ENCODE measurements around the gene POR. TPM values are rescaled to one million over a fixed set of nuclear protein-coding genes. Genes with fewer than 3 reads are reported as not detected.

POR gene
- total and polyA plus RNA-seq, 2 donors (not counting 1 experiment from before 2014, with no cell fraction given): 68.4 to 78.4 TPM

DNA sequence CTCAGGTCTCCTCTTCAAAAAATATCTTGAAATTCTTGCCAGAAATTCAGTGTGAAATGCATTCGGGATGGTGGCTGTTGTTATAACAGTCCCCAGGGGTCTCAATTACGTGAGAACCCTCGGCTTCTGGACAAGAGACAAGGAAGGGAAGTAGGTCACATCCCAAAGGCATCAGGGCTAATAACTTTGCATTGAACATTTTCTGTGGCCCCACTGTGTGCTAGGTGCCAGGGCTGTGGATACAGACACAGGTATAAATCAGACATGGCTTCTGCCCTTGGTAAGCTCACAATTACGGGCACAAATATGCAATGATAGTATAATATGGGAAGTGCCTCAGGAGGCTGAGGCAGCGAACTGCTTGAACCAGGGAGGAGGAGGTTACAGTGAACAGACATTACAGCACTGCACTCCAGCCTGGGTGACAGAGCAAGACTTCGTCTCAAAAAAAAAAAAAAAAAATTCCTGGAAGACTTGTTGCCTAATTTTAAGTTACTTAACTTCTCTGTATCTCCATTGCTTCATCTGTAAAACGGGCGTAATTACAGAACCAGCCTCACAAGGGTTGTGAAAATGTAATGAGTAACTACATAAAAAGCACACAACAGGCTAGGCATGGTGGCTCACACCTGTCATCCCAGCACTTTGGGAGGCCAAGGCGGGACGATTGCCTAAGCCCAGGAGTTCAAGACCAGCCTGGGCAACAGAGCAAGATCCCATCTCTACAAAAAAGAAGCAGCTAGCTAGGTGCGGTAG is 38.7 kb upstream of the POR start:
- intact Hi-C loops (cut with micrococcal nuclease): no loop called here
- H3K9me3 ChIP-seq (ENCODE audit: control extremely low read depth in 1 of 3, control insufficient read depth in 2 of 3, insufficient read depth in 1 of 3, low read length in 2 of 3): peaks cover 0 to 2% (median 0%) of the 10 kb centered on the region in 3 donors
- H3K27me3 ChIP-seq (replicated peaks in 1 of 4; ENCODE audit: control extremely low read depth in 1 of 4, control insufficient read depth in 3 of 4, insufficient read depth in 4 of 4, low read length in 3 of 4): no peaks in the 10 kb centered on the region
- H3K4me1 ChIP-seq (ENCODE audit: control insufficient read depth in 2 of 2, insufficient read depth in 2 of 2, low read length in 2 of 2): peaks cover 18 to 20% of the 10 kb centered on the region in 2 donors
- ChIA-PET POLR2A (no interaction called here), CTCF (no interaction called here)
- H3K4me1 Mint-ChIP-seq: peaks cover 22% of the 10 kb centered on the region
- H3K9ac ChIP-seq (ENCODE audit: low read length): no peak overlapping the region
- H3K4me2 ChIP-seq (replicated peaks; ENCODE audit: low read depth, low read length, poor library complexity, severe bottlenecking): no peak overlapping the region
- ATAC-seq (ENCODE audit: low read depth): no peak
- no peak overlapping the region for H3K4me3 Mint-ChIP-seq
- TF ChIP-seq EZH2 (IDR thresholded peaks at IDR 0.05; ENCODE audit: borderline replicate concordance, insufficient read depth, low read depth, low read length, poor library complexity, severe bottlenecking): no peak
- TF ChIP-seq, protein P1, sequence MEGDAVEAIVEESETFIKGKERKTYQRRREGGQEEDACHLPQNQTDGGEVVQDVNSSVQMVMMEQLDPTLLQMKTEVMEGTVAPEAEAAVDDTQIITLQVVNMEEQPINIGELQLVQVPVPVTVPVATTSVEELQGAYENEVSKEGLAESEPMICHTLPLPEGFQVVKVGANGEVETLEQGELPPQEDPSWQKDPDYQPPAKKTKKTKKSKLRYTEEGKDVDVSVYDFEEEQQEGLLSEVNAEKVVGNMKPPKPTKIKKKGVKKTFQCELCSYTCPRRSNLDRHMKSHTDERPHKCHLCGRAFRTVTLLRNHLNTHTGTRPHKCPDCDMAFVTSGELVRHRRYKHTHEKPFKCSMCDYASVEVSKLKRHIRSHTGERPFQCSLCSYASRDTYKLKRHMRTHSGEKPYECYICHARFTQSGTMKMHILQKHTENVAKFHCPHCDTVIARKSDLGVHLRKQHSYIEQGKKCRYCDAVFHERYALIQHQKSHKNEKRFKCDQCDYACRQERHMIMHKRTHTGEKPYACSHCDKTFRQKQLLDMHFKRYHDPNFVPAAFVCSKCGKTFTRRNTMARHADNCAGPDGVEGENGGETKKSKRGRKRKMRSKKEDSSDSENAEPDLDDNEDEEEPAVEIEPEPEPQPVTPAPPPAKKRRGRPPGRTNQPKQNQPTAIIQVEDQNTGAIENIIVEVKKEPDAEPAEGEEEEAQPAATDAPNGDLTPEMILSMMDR (IDR thresholded peaks at IDR 0.05): no peak
- peaks cover 0 to 3% of the 10 kb centered on the region in 2 experiments for H3K36me3 ChIP-seq (replicated peaks in 1 of 2; ENCODE audit: control extremely low read depth in 1 of 2, control insufficient read depth in 1 of 2, extremely low read depth in 1 of 2, insufficient read depth in 2 of 2, low read length in 1 of 2)
- H3K27me3 Mint-ChIP-seq: no peaks in the 10 kb centered on the region
- peak overlapping the region; percentile 15 for H3K27ac Mint-ChIP-seq
- 85% methylated on average over 5 of the region's 11 CpGs for WGBS (ENCODE audit: insufficient coverage)
- no peak overlapping the region for H2AFZ ChIP-seq (ENCODE audit: insufficient read depth, low read depth, low read length, poor library complexity, severe bottlenecking)
- H3K27ac ChIP-seq (ENCODE audit: low read length in 2 of 2): no peak overlapping the region
- no peaks in the 10 kb centered on the region for H4K20me1 ChIP-seq (ENCODE audit: control insufficient read depth, insufficient read depth, low read length, poor library complexity, severe bottlenecking)
- no peak for DNase-seq
- H3K9me3 Mint-ChIP-seq (ENCODE audit: insufficient read depth): no peaks in the 10 kb centered on the region
- no peak overlapping the region for H3K4me3 ChIP-seq (ENCODE audit: control extremely low read depth in 1 of 5, extremely low read depth in 1 of 5, insufficient read depth in 1 of 5, low read depth in 2 of 5, low read length in 4 of 5)
- peaks cover 28% of the 10 kb centered on the region for H3K79me2 ChIP-seq (ENCODE audit: control insufficient read depth, insufficient read depth, low read length)

DNA sequence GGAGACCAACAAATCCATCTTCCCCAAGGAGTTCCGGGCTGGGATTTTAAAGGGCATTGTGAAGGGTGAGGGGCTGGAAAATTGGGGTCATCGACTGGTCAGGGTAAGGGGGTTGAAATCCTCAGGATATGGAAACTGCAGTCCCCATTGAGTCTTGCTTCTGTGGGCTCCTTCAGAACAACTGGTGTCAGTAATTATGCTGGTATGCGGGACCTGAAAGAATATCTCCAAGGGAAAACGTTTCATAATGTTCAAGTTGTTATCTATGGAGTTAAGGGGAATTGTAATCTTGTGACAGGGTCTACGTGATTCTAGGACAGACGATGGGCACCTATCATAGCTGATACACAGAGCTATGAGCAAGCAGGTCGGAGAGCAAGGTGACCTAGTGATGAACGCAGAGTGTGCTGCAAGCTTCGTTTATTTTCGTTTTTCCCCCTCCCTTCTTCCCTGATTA is 36.6 kb upstream of the POR start:
- peak overlapping the region; percentile 98 for H3K27ac Mint-ChIP-seq
- H3K4me1 Mint-ChIP-seq: peaks cover 26% of the 10 kb centered on the region
- H3K4me3 Mint-ChIP-seq: peak overlapping the region; percentile 90
- intact Hi-C loops (cut with micrococcal nuclease): loop anchor here (1.0 to 2.0 kb wide), 3 partner anchors 37 to 140 kb away; partner anchors contain the start of genes HIP1, POR and TMEM120A
- H3K9me3 ChIP-seq (ENCODE audit: control extremely low read depth in 1 of 3, control insufficient read depth in 2 of 3, insufficient read depth in 1 of 3, low read length in 2 of 3): peaks cover 0 to 2% (median 0%) of the 10 kb centered on the region in 3 donors
- H4K20me1 ChIP-seq (ENCODE audit: control insufficient read depth, insufficient read depth, low read length, poor library complexity, severe bottlenecking): peaks cover 6% of the 10 kb centered on the region
- 35% methylated on average over 6 of the region's 10 CpGs for WGBS (ENCODE audit: insufficient coverage)
- ATAC-seq (ENCODE audit: low read depth) (peak; percentile 32), DNase-seq (no peak)
- H3K36me3 ChIP-seq (replicated peaks in 1 of 2; ENCODE audit: control extremely low read depth in 1 of 2, control insufficient read depth in 1 of 2, extremely low read depth in 1 of 2, insufficient read depth in 2 of 2, low read length in 1 of 2): peaks cover 0 to 17% of the 10 kb centered on the region in 2 experiments
- H3K9ac ChIP-seq (ENCODE audit: low read length): peak overlapping the region; percentile 95
- ChIA-PET CTCF (no interaction called here), POLR2A (interaction anchor here (0.6 to 1.5 kb wide), 5 partner anchors 37 to 479 kb away, joined by 3 to 11 read pairs (median 4); partner anchors contain the start of genes MDH2, POR and STYXL1)
- H3K27ac ChIP-seq (ENCODE audit: low read length in 2 of 2): peak overlapping the region; percentile 66 to 80
- H2AFZ ChIP-seq (ENCODE audit: insufficient read depth, low read depth, low read length, poor library complexity, severe bottlenecking): peak overlapping the region; percentile 88
- H3K27me3 Mint-ChIP-seq: no peaks in the 10 kb centered on the region
- H3K9me3 Mint-ChIP-seq (ENCODE audit: insufficient read depth): no peaks in the 10 kb centered on the region
- peaks cover 18 to 20% of the 10 kb centered on the region in 2 donors for H3K4me1 ChIP-seq (ENCODE audit: control insufficient read depth in 2 of 2, insufficient read depth in 2 of 2, low read length in 2 of 2)
- H3K79me2 ChIP-seq (ENCODE audit: control insufficient read depth, insufficient read depth, low read length): peaks cover 43% of the 10 kb centered on the region
- peak overlapping the region; percentile 85 for H3K4me2 ChIP-seq (replicated peaks; ENCODE audit: low read depth, low read length, poor library complexity, severe bottlenecking)
- TF ChIP-seq, protein P1 (IDR thresholded peaks at IDR 0.05): no peak
- TF ChIP-seq EZH2 (IDR thresholded peaks at IDR 0.05; ENCODE audit: borderline replicate concordance, insufficient read depth, low read depth, low read length, poor library complexity, severe bottlenecking): no peak
- peak overlapping the region; percentile 59 to 97 (median 81) for H3K4me3 ChIP-seq (ENCODE audit: control extremely low read depth in 1 of 5, extremely low read depth in 1 of 5, insufficient read depth in 1 of 5, low read depth in 2 of 5, low read length in 4 of 5)
- no peaks in the 10 kb centered on the region for H3K27me3 ChIP-seq (replicated peaks in 1 of 4; ENCODE audit: control extremely low read depth in 1 of 4, control insufficient read depth in 3 of 4, insufficient read depth in 4 of 4, low read length in 3 of 4)
